Vagina (tissue), 2 donors: ENCODE results near the gene HJURP.

Experiments
- CTCF ChIP-seq, 3 experiments: fragments of 450-650 bp in 2 of 3; fragments of 200-600 bp in 1 of 3; sonication (generic) in 1 of 3; IDR thresholded peaks; one replicate each; pipeline ENCODE4 v1.5.1; 2017 to 2019; ENCODE audit warnings: antibody characterized with exemption in 3 of 3, mild to moderate bottlenecking in 2 of 3, moderate library complexity in 2 of 3
- POLR2A ChIP-seq, 2 donors: fragments of 450-650 bp; IDR thresholded peaks; one replicate each; pipeline ENCODE4 v1.6.1; 2017; ENCODE audit warnings: antibody characterized with exemption in 2 of 2, mild to moderate bottlenecking in 2 of 2, moderate library complexity in 2 of 2
- POLR2AphosphoS5 ChIP-seq, 2 donors: sonication (generic); formaldehyde crosslinking; IDR thresholded peaks; one replicate each; pipeline ENCODE4 v1.9.0; 2017; ENCODE audit warnings: antibody characterized with exemption in 2 of 2, mild to moderate bottlenecking in 2 of 2, low read depth in 1 of 2; ENCODE audit not compliant: insufficient read depth in 1 of 2

DNA sequence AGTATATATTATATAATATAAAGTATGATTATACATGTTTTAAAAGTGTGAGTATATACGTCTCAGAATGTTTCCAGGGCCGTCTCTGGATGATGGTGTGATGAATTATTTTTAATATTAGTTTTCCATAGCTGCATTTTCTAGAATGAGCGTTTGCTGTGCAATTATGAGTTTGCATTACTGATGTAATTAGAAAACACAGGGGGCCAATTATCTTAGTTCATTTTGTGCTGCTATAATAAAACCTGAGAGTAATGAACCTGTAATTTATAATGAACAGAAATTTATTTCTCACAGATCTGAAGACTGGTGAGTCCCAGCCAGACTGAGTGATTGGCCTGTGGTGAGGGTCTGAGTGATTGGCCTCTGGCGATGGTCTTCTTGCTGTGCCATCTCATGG, 4.0 kb upstream of the HJURP start:
- no peak for TF ChIP-seq CTCF (IDR thresholded peaks at IDR 0.05)
- TF ChIP-seq POLR2A (IDR thresholded peaks at IDR 0.05): no peak
- TF ChIP-seq POLR2AphosphoS5 (IDR thresholded peaks at IDR 0.05; ENCODE audit: insufficient read depth in 1 of 2, low read depth in 1 of 2): no peak
